ENCODE results near the gene TIAM2. TPM values are rescaled to one million over a fixed set of nuclear protein-coding genes. Genes with fewer than 3 reads are reported as not detected.

The TIAM2 gene
- total and polyA plus RNA-seq, 10 of the 15 experiments (the other 5 are each of a cell fraction or from before 2014, with no cell fraction given): 1.1 to 10.5 (median 2.3) TPM

GRCh38 chr6:155262655-155263054 is 267.5 kb downstream of the TIAM2 start:
- no peak for FAIRE-seq
- no TSS peak for BruUV-seq (replicated peaks)
- in situ Hi-C loops (cut with MboI): no loop called here
- ChIA-PET POLR2A (no interaction called here), CTCF (interaction anchor here (1.0 to 1.7 kb wide), 4 partner anchors 14 to 87 kb away, joined by 3 to 4 read pairs (median 3); no protein-coding TSS in a partner anchor), RAD21 (ENCODE audit: unreplicated experiment) (interaction anchor here (1.4 to 2.3 kb wide), 2 partner anchors 14 to 86 kb away, joined by 5 read pairs; no protein-coding TSS in a partner anchor), SMC1A (ENCODE audit: uncharacterized antibody, unreplicated experiment) (interaction anchor here (1.1 to 2.8 kb wide), 6 partner anchors 9 to 85 kb away, joined by 3 to 10 read pairs (median 5); no protein-coding TSS in a partner anchor)
- ATAC-seq: no peak
- no peak overlapping the region for H3K9ac ChIP-seq (ENCODE audit: control insufficient read depth, insufficient read depth, low read length)
- no peak for DNase-seq (ENCODE audit: low read depth, low spot score)
- WGBS (ENCODE audit: insufficient coverage, insufficient replicate concordance, low lambda C conversion rate, missing lambda C conversion rate): 91% methylated on average over 4 of the region's 4 CpGs
- no peak overlapping the region for H3K4me2 ChIP-seq (ENCODE audit: control insufficient read depth, insufficient read depth)
- H3K27ac ChIP-seq (ENCODE audit: control insufficient read depth, insufficient read depth): no peak overlapping the region
- TF ChIP-seq HDAC2 (IDR thresholded peaks at IDR 0.05): no peak
- TF ChIP-seq IRF4 (IDR thresholded peaks at IDR 0.05; ENCODE audit: low read depth, low read length): no peak
- no peak for TF ChIP-seq CHD1 (IDR thresholded peaks at IDR 0.05; ENCODE audit: low read depth, low read length)
- TF ChIP-seq, protein P1, sequence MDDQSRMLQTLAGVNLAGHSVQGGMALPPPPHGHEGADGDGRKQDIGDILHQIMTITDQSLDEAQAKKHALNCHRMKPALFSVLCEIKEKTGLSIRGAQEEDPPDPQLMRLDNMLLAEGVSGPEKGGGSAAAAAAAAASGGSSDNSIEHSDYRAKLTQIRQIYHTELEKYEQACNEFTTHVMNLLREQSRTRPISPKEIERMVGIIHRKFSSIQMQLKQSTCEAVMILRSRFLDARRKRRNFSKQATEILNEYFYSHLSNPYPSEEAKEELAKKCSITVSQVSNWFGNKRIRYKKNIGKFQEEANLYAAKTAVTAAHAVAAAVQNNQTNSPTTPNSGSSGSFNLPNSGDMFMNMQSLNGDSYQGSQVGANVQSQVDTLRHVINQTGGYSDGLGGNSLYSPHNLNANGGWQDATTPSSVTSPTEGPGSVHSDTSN (IDR thresholded peaks at IDR 0.05; ENCODE audit: insufficient replicate concordance, low read depth, low read length): no peak
- peak; percentile 75 for TF ChIP-seq ZBTB40 (IDR thresholded peaks at IDR 0.05; ENCODE audit: borderline replicate concordance)
- no peak for TF ChIP-seq POLR2AphosphoS2 (IDR thresholded peaks at IDR 0.05; ENCODE audit: low read depth, low read length)
- no peak for TF ChIP-seq JUNB (IDR thresholded peaks at IDR 0.05)
- no peak for TF ChIP-seq FOXK2 (IDR thresholded peaks at IDR 0.05)
- peaks cover 8 to 15% of the 10 kb centered on the region in 2 experiments; a peak in 3 of 4 replicates for H3K36me3 ChIP-seq (ENCODE audit: control insufficient read depth in 2 of 2, insufficient read depth in 2 of 2, low read length in 1 of 2)
- H3K27me3 ChIP-seq (replicated peaks in 1 of 2; ENCODE audit: control insufficient read depth in 2 of 2, insufficient read depth in 2 of 2, low read length in 1 of 2): no peaks in the 10 kb centered on the region
- H4K20me1 ChIP-seq (ENCODE audit: control insufficient read depth, insufficient read depth): no peaks in the 10 kb centered on the region
- no peaks in the 10 kb centered on the region for H3K79me2 ChIP-seq (ENCODE audit: control insufficient read depth, insufficient read depth, low read length)
- intact Hi-C loops (cut with micrococcal nuclease; ENCODE audit: unreplicated experiment): no loop called here
- no peak overlapping the region for H3K4me3 ChIP-seq
- H3K4me1 ChIP-seq (ENCODE audit: control insufficient read depth, insufficient read depth, low read length): peaks cover 17% of the 10 kb centered on the region
- H3K9me3 ChIP-seq (replicated peaks; ENCODE audit: control insufficient read depth, insufficient read depth, low read length): no peaks in the 10 kb centered on the region
- H2AFZ ChIP-seq (ENCODE audit: control insufficient read depth, low read depth, low read length): no peak overlapping the region

Data from GM12878 (cell line).